Fibroblast of upper back skin (primary cell): Measurements from ENCODE around the gene ANKFY1.
"Not testable (repeated sequence)": the region's sequence is repeated elsewhere in the genome, so short reads cannot be mapped to it uniquely, and the experiment has no call there.

Experiments used
- DNase-seq: peaks from one replicate; pipeline ENCODE4 v3.0.0-alpha.2; 2013

Gene ANKFY1

GRCh38 chr17:4150096-4150495 lies 113.7 kb downstream of the ANKFY1 start:
- DNase-seq, result no peak

- DNase-seq, result no peak
Observed at GRCh38 chr17:4148611-4149308, 115.0 kb downstream of the ANKFY1 start.

- DNase-seq, result no peak
Observed at GRCh38 chr17:4147751-4148310, 115.9 kb downstream of the ANKFY1 start.

GRCh38 chr17:4146641-4147040 lies 117.1 kb downstream of the ANKFY1 start:
- no peak for DNase-seq

- DNase-seq, result no peak
Observed at GRCh38 chr17:4144422-4144747, 119.4 kb downstream of the ANKFY1 start.

- peak; percentile 89 for DNase-seq
Observed at GRCh38 chr17:4143563-4144421, 120.0 kb downstream of the ANKFY1 start.

- no peak for DNase-seq
Observed at GRCh38 chr17:4142107-4142900, 121.5 kb downstream of the ANKFY1 start.

- DNase-seq, result no peak
Observed at GRCh38 chr17:4140125-4140524, 123.7 kb downstream of the ANKFY1 start.

GRCh38 chr17:4138906-4139526 lies 124.8 kb downstream of the ANKFY1 start:
- DNase-seq, result not testable (repeated sequence)

- no peak for DNase-seq
Observed at GRCh38 chr17:4136373-4136772, 127.4 kb downstream of the ANKFY1 start.

- DNase-seq, result no peak
Observed at GRCh38 chr17:4135489-4135888, 128.3 kb downstream of the ANKFY1 start.

- DNase-seq, result no peak
Observed at GRCh38 chr17:4134721-4135120, 129.1 kb downstream of the ANKFY1 start.

GRCh38 chr17:4130715-4131114 lies 133.1 kb downstream of the ANKFY1 start:
- DNase-seq, result peak; percentile 31

GRCh38 chr17:4127555-4127954 lies 136.2 kb downstream of the ANKFY1 start:
- DNase-seq, result no peak

- no peak for DNase-seq
Observed at GRCh38 chr17:4125552-4125951, 138.2 kb downstream of the ANKFY1 start.

- DNase-seq, result no peak
Observed at GRCh38 chr17:4124999-4125398, 138.8 kb downstream of the ANKFY1 start.

- no peak for DNase-seq
Observed at GRCh38 chr17:4120332-4120731, 143.4 kb downstream of the ANKFY1 start.

- no peak for DNase-seq
Observed at GRCh38 chr17:4119299-4119698, 144.5 kb downstream of the ANKFY1 start.

- no peak for DNase-seq
Observed at GRCh38 chr17:4118015-4118743, 145.6 kb downstream of the ANKFY1 start.

- DNase-seq, result no peak
Observed at GRCh38 chr17:4116516-4116915, 147.3 kb downstream of the ANKFY1 start.
